Mesendoderm (in vitro differentiated cells): ENCODE results near the gene CNTN5.

ENCODE experiments used
- DNase-seq: peaks from one replicate; pipeline ENCODE4 v3.0.0; 2013
- H2AK5ac ChIP-seq: 2 replicates; pipeline ENCODE4 v1.6.1; 2013; ENCODE audit warnings: low read length, inconsistent platforms
- H2BK120ac ChIP-seq: 2 replicates; pipeline ENCODE4 v1.6.1; 2013; ENCODE audit warnings: low read depth, mild to moderate bottlenecking, low read length, moderate library complexity, mixed read lengths
- H2BK15ac ChIP-seq: replicated peaks from 2 replicates; pipeline ENCODE4 v1.6.1; 2013; ENCODE audit warnings: low read depth, mild to moderate bottlenecking, moderate library complexity
- H2BK5ac ChIP-seq: 2 replicates; pipeline ENCODE4 v1.6.1; 2013; ENCODE audit warnings: low read length, inconsistent platforms
- H3K18ac ChIP-seq: 2 replicates; pipeline ENCODE4 v1.6.1; 2013; ENCODE audit warnings: mild to moderate bottlenecking, low read length, mixed read lengths
- H3K23ac ChIP-seq: one replicate; pipeline ENCODE4 v1.6.1; 2013; ENCODE audit warnings: low read length
- H3K27ac ChIP-seq: 2 replicates; pipeline ENCODE4 v1.5.1; 2013; ENCODE audit warnings: low read depth, mild to moderate bottlenecking, inconsistent platforms, low read length, moderate library complexity
- H3K27me3 ChIP-seq: 2 replicates; pipeline ENCODE4 v1.6.1; 2013; ENCODE audit warnings: low read length, control low read depth, mild to moderate bottlenecking, inconsistent platforms; ENCODE audit not compliant: insufficient read depth, poor library complexity
- H3K36me3 ChIP-seq: 2 replicates; pipeline ENCODE4 v1.6.1; 2013; ENCODE audit warnings: low read length, inconsistent platforms; ENCODE audit not compliant: control insufficient read depth, insufficient read depth
- H3K4ac ChIP-seq: one replicate; pipeline ENCODE4 v1.6.1; 2013; ENCODE audit warnings: low read depth, mild to moderate bottlenecking, low read length, moderate library complexity
- H3K4me1 ChIP-seq: 2 replicates; pipeline ENCODE4 v1.6.1; 2013; ENCODE audit warnings: low read depth, low read length, inconsistent platforms; ENCODE audit not compliant: control insufficient read depth
- H3K4me2 ChIP-seq: 2 replicates; pipeline ENCODE4 v1.6.1; 2013; ENCODE audit warnings: low read length
- H3K4me3 ChIP-seq: 2 replicates; pipeline ENCODE4 v1.5.1; 2013; ENCODE audit warnings: mild to moderate bottlenecking, low read length
- H3K56ac ChIP-seq: one replicate; pipeline ENCODE4 v1.6.1; 2013; ENCODE audit warnings: low read length
- H3K79me1 ChIP-seq: 2 replicates; pipeline ENCODE4 v1.6.1; 2013; ENCODE audit warnings: low read length, inconsistent platforms
- H3K79me2 ChIP-seq: 2 replicates; pipeline ENCODE4 v1.6.1; 2013; ENCODE audit warnings: mild to moderate bottlenecking, low read length; ENCODE audit not compliant: control insufficient read depth, insufficient read depth
- H3K9ac ChIP-seq: 2 replicates; pipeline ENCODE4 v1.6.1; 2013; ENCODE audit warnings: low read length, inconsistent platforms
- H4K5ac ChIP-seq: one replicate; pipeline ENCODE4 v1.6.1; 2013; ENCODE audit warnings: low read length
- H4K8ac ChIP-seq: one replicate; pipeline ENCODE4 v1.6.1; 2013; ENCODE audit warnings: low read depth, mild to moderate bottlenecking, control low read depth, low read length, moderate library complexity
- WGBS: extraction: QIAGEN DNeasy Blood & Tissue Kit; methylation state at CpG from one replicate; pipeline ENCODE4 v1.1.7; 2013; ENCODE audit warnings: low lambda C conversion rate, missing lambda C conversion rate; ENCODE audit not compliant: insufficient coverage; ENCODE audit errors: extremely low coverage; 5-methylcytosine and 5-hydroxymethylcytosine counted together

Gene CNTN5

DNA sequence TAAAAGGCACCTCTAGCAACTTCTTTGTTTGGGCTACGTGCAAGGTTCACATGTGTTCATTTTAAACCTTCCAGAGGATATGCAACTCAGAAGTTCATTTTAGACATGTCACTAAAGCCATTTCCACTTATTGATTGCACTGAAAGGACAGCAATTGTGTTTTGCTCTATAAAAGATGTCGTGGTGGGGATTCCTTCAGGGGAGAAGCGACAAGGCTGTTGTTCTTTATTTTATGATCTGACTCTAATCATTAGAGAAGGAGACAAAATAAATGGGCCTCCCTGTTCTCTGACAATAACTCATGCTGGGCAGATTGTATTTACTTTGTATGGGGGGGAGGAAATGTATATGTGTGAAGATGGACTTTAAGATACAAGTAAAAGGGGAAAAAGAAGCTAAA lies 1296.2 kb downstream of the CNTN5 start:
- no CpG with 5 or more reads among the region's 3 CpGs for WGBS

GRCh38 chr11:100319691-100320090 lies 1298.9 kb downstream of the CNTN5 start:
- H2BK15ac ChIP-seq: no peak overlapping the region
- H3K56ac ChIP-seq: no peak overlapping the region
- H4K8ac ChIP-seq: no peak overlapping the region
- no peak overlapping the region for H3K4me3 ChIP-seq
- H3K18ac ChIP-seq: no peak overlapping the region
- H3K9ac ChIP-seq: no peak overlapping the region
- H3K4me2 ChIP-seq: no peak overlapping the region
- H3K79me2 ChIP-seq: no peaks in the 10 kb centered on the region
- no peak overlapping the region for H2AK5ac ChIP-seq
- H3K79me1 ChIP-seq: no peaks in the 10 kb centered on the region
- H4K5ac ChIP-seq: no peak overlapping the region
- no peaks in the 10 kb centered on the region for H3K27me3 ChIP-seq
- no peak overlapping the region for H3K27ac ChIP-seq
- no peak overlapping the region for H2BK5ac ChIP-seq
- no peaks in the 10 kb centered on the region for H3K36me3 ChIP-seq
- no peak for DNase-seq
- H3K23ac ChIP-seq: no peak overlapping the region
- H3K4me1 ChIP-seq: no peaks in the 10 kb centered on the region
- no peak overlapping the region for H2BK120ac ChIP-seq
- no CpG with 5 or more reads among the region's 3 CpGs for WGBS
- no peak overlapping the region for H3K4ac ChIP-seq

More for the DNA sequence above, 1296.2 kb downstream of the CNTN5 start:
- no peaks in the 10 kb centered on the region for H3K79me2 ChIP-seq
- no peak overlapping the region for H3K27ac ChIP-seq
- DNase-seq: no peak
- no peak overlapping the region for H4K8ac ChIP-seq
- H2AK5ac ChIP-seq: no peak overlapping the region
- no peak overlapping the region for H2BK5ac ChIP-seq
- H3K79me1 ChIP-seq: no peaks in the 10 kb centered on the region
- no peak overlapping the region for H2BK120ac ChIP-seq
- H3K18ac ChIP-seq: no peak overlapping the region
- no peaks in the 10 kb centered on the region for H3K27me3 ChIP-seq
- no peak overlapping the region for H3K23ac ChIP-seq
- H4K5ac ChIP-seq: no peak overlapping the region
- H3K4me2 ChIP-seq: no peak overlapping the region
- no peak overlapping the region for H3K4me3 ChIP-seq
- H3K36me3 ChIP-seq: no peaks in the 10 kb centered on the region
- no peak overlapping the region for H3K56ac ChIP-seq
- H3K9ac ChIP-seq: no peak overlapping the region
- no peak overlapping the region for H2BK15ac ChIP-seq
- H3K4me1 ChIP-seq: no peaks in the 10 kb centered on the region
- H3K4ac ChIP-seq: no peak overlapping the region

- H3K4me1 ChIP-seq: no peaks in the 10 kb centered on the region
- H4K5ac ChIP-seq: no peak overlapping the region
- WGBS: no CpG with 5 or more reads among the region's 4 CpGs
Measured at GRCh38 chr11:100328626-100329340, 1308.0 kb downstream of the CNTN5 start.

GRCh38 chr11:100329352-100329751 lies 1308.6 kb downstream of the CNTN5 start:
- Histone ChIP-seq H2BK5ac (no peak overlapping the region), H3K56ac (no peak overlapping the region), H3K36me3 (no peaks in the 10 kb centered on the region), H3K9ac (no peak overlapping the region), H3K27ac (no peak overlapping the region), H3K79me1 (no peaks in the 10 kb centered on the region), H2BK120ac (no peak overlapping the region), H3K4ac (no peak overlapping the region), H3K4me3 (no peak overlapping the region), H3K79me2 (no peaks in the 10 kb centered on the region), H3K18ac (no peak overlapping the region), H2BK15ac (no peak overlapping the region), H4K8ac (no peak overlapping the region), H4K5ac (no peak overlapping the region), H3K27me3 (no peaks in the 10 kb centered on the region), H3K23ac (no peak overlapping the region), H2AK5ac (no peak overlapping the region), H3K4me2 (no peak overlapping the region), H3K4me1 (no peaks in the 10 kb centered on the region)
- no peak for DNase-seq

More at GRCh38 chr11:100328626-100329340, 1308.0 kb downstream of the CNTN5 start:
- Histone ChIP-seq H3K4me2 (no peak overlapping the region), H3K4ac (no peak overlapping the region), H3K27ac (no peak overlapping the region), H3K9ac (no peak overlapping the region), H2BK15ac (no peak overlapping the region), H4K8ac (no peak overlapping the region), H2AK5ac (no peak overlapping the region), H3K79me2 (no peaks in the 10 kb centered on the region), H3K4me3 (no peak overlapping the region), H3K56ac (no peak overlapping the region), H3K27me3 (no peaks in the 10 kb centered on the region), H3K23ac (no peak overlapping the region), H3K36me3 (no peaks in the 10 kb centered on the region), H2BK120ac (no peak overlapping the region), H3K18ac (no peak overlapping the region), H3K79me1 (no peaks in the 10 kb centered on the region), H2BK5ac (no peak overlapping the region)
- DNase-seq: peak; percentile 42

DNA sequence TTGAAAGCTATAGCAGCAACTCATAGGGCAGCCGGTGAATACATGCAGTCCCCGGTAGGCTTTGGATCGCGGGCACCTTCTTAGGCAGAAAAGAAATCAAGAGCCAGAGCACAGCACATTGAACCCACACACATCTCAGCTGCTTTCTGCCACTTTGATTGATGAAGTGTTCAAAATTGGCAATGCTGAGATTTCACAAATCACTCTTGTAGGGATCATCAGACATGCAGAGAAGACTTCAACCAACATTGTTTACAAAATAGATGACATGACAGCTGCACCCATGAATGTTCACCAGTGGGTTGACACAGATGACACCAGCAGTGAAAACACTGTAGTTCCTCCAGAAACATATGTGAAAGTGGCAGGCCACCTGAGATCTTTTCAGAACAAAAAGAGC lies 1316.1 kb downstream of the CNTN5 start:
- Histone ChIP-seq H3K18ac (no peak overlapping the region), H4K8ac (no peak overlapping the region), H3K4me1 (peaks cover 7% of the 10 kb centered on the region), H3K23ac (no peak overlapping the region), H2BK120ac (peak overlapping the region; percentile 21), H3K27ac (no peak overlapping the region), H2BK15ac (no peak overlapping the region), H3K79me2 (no peaks in the 10 kb centered on the region), H4K5ac (no peak overlapping the region), H3K36me3 (no peaks in the 10 kb centered on the region), H2BK5ac (no peak overlapping the region), H3K4me3 (no peak overlapping the region), H3K27me3 (no peaks in the 10 kb centered on the region), H3K56ac (no peak overlapping the region), H3K79me1 (no peaks in the 10 kb centered on the region), H2AK5ac (no peak overlapping the region), H3K4ac (no peak overlapping the region), H3K4me2 (no peak overlapping the region), H3K9ac (no peak overlapping the region)
- WGBS: no CpG with 5 or more reads among the region's 4 CpGs
- DNase-seq: no peak
